IMR-90 (cell line): ENCODE measurements around the gene TOMM40L. TPM values are rescaled to one million over a fixed set of nuclear protein-coding genes. Genes with fewer than 3 reads are reported as not detected.

Source experiments
- ATAC-seq: fragments of 200-7000 bp; cut with Tn5 transposase; 2 replicates; pipeline ENCODE4 v1.9.1; 2020; ENCODE audit warnings: low read depth, mild to moderate bottlenecking, moderate library complexity
- BruUV-seq: library from RNA; stranded (reverse); fragments of 400-500 nt; replicated peaks from 2 replicates; lab custom pipeline; 2021; lab: Mats Ljungman, UMichigan
- CTCF ChIA-PET: fragments of 300-600 bp; formaldehyde crosslinking; extraction: SDS; loops from one replicate; lab custom pipeline; 2021; ENCODE audit warnings: antibody characterized with exemption; lab: Yijun Ruan, JAX
- POLR2A ChIA-PET: fragments of 300-600 bp; sonication (Branson Sonifier 250); formaldehyde crosslinking; loops from one replicate; lab custom pipeline; 2022; ENCODE audit warnings: antibody characterized with exemption; ENCODE audit not compliant: unreplicated experiment; lab: Charles Lee
- DNase-seq: peaks from one replicate; pipeline ENCODE4 v3.0.0; 2013
- H2AFZ ChIP-seq: replicated peaks from 2 replicates; pipeline ENCODE3; 2013; ENCODE audit warnings: low read length, mild to moderate bottlenecking; ENCODE audit not compliant: poor library complexity
- H2AK5ac ChIP-seq: 2 replicates; pipeline ENCODE4 v1.6.1; 2013; ENCODE audit warnings: low read depth, low read length, inconsistent platforms
- H2AK9ac ChIP-seq: replicated peaks from 2 replicates; pipeline ENCODE3; 2013; ENCODE audit warnings: mild to moderate bottlenecking, low read depth, low read length, moderate library complexity; ENCODE audit not compliant: poor library complexity
- H2BK120ac ChIP-seq: 2 replicates; pipeline ENCODE4 v1.6.1; 2013; ENCODE audit warnings: low read depth, low read length, inconsistent platforms
- H2BK15ac ChIP-seq: 3 replicates; pipeline ENCODE4 v1.6.1; 2013; ENCODE audit warnings: low read depth, low read length, inconsistent platforms
- H2BK20ac ChIP-seq: 2 replicates; pipeline ENCODE4 v1.6.1; 2013; ENCODE audit warnings: low read depth, mild to moderate bottlenecking, inconsistent platforms, low read length, moderate library complexity
- H2BK5ac ChIP-seq: 2 replicates; pipeline ENCODE4 v1.6.1; 2013; ENCODE audit warnings: mild to moderate bottlenecking, low read depth, low read length, inconsistent platforms; ENCODE audit not compliant: poor library complexity, severe bottlenecking
- H3K14ac ChIP-seq: replicated peaks from 2 replicates; pipeline ENCODE4 v1.6.1; 2013; ENCODE audit warnings: low read depth, low read length, inconsistent platforms
- H3K18ac ChIP-seq: 2 replicates; pipeline ENCODE4 v1.6.1; 2013; ENCODE audit warnings: low read depth, low read length, control low read depth
- H3K23ac ChIP-seq: 2 replicates; pipeline ENCODE4 v1.6.1; 2013; ENCODE audit warnings: low read depth, low read length, inconsistent platforms
- H3K27ac ChIP-seq: 2 replicates; pipeline ENCODE4 v1.5.1; 2013; ENCODE audit warnings: mild to moderate bottlenecking, control low read depth, low read length; ENCODE audit not compliant: insufficient read depth
- H3K27me3 ChIP-seq: 2 replicates; pipeline ENCODE4 v1.6.1; 2013; ENCODE audit warnings: low read length; ENCODE audit not compliant: control insufficient read depth, insufficient read depth
- H3K36me3 ChIP-seq: 2 replicates; pipeline ENCODE4 v1.6.1; 2013; ENCODE audit warnings: low read length, mixed read lengths; ENCODE audit not compliant: control insufficient read depth, insufficient read depth
- H3K4ac ChIP-seq: 2 replicates; pipeline ENCODE4 v1.6.1; 2013; ENCODE audit warnings: low read depth, low read length, inconsistent platforms
- H3K4me1 ChIP-seq: 2 replicates; pipeline ENCODE4 v1.6.1; 2013; ENCODE audit warnings: low read length, mixed read lengths; ENCODE audit not compliant: control insufficient read depth, insufficient read depth
- H3K4me2 ChIP-seq: 2 replicates; pipeline ENCODE4 v1.6.1; 2013; ENCODE audit warnings: low read depth, mild to moderate bottlenecking, control low read depth, low read length, moderate library complexity
- H3K4me3 ChIP-seq: 2 replicates; pipeline ENCODE4 v1.5.1; 2013; ENCODE audit warnings: low read depth, mild to moderate bottlenecking, control low read depth, low read length, moderate library complexity; ENCODE audit not compliant: insufficient read depth
- H3K56ac ChIP-seq: 2 replicates; pipeline ENCODE4 v1.6.1; 2013; ENCODE audit warnings: low read length, inconsistent platforms; ENCODE audit not compliant: insufficient read depth; ENCODE audit errors: extremely low read depth
- H3K79me1 ChIP-seq, 2 experiments: 2 replicates each; pipeline ENCODE4 v1.6.1; 2013; ENCODE audit warnings: low read length in 2 of 2, inconsistent platforms in 1 of 2, low read depth in 1 of 2
- H3K9ac ChIP-seq: 2 replicates; pipeline ENCODE4 v1.6.1; 2013; ENCODE audit warnings: low read depth, low read length, control low read depth
- H3K9me1 ChIP-seq: 2 replicates; pipeline ENCODE4 v1.6.1; 2013; ENCODE audit warnings: low read length, inconsistent platforms; ENCODE audit not compliant: insufficient read depth
- H3K9me3 ChIP-seq: 2 replicates; pipeline ENCODE4 v1.6.1; 2013; ENCODE audit warnings: low read length; ENCODE audit not compliant: control insufficient read depth, insufficient read depth
- H4K20me1 ChIP-seq: 2 replicates; pipeline ENCODE4 v1.6.1; 2013; ENCODE audit warnings: low read length, inconsistent platforms; ENCODE audit not compliant: insufficient read depth
- H4K5ac ChIP-seq: 2 replicates; pipeline ENCODE4 v1.6.1; 2013; ENCODE audit warnings: mild to moderate bottlenecking, low read depth, low read length, control low read depth
- H4K8ac ChIP-seq, 2 experiments: 2 replicates each; pipeline ENCODE4 v1.6.1; 2013; ENCODE audit warnings: low read depth in 2 of 2, low read length in 2 of 2, control low read depth in 1 of 2, inconsistent platforms in 1 of 2
- H4K91ac ChIP-seq: 2 replicates; pipeline ENCODE4 v1.6.1; 2013; ENCODE audit warnings: low read depth, low read length, inconsistent platforms; ENCODE audit not compliant: insufficient read depth
- BHLHE40 ChIP-seq: fragments of 150-350 bp; IDR thresholded peaks from 2 replicates; pipeline ENCODE4 v1.6.1; 2016; ENCODE audit warnings: mild to moderate bottlenecking, low read depth, low read length
- CHD1 ChIP-seq: IDR thresholded peaks from 2 replicates; pipeline ENCODE4 v1.6.1; 2012; ENCODE audit warnings: low read depth, low read length, improper control_type of control experiment
- FOS ChIP-seq: fragments of 150-350 bp; IDR thresholded peaks from 2 replicates; pipeline ENCODE4 v1.6.1; 2016; ENCODE audit warnings: low read depth, low read length
- MAFK ChIP-seq: IDR thresholded peaks from 2 replicates; pipeline ENCODE4 v1.6.1; 2012; ENCODE audit warnings: low read depth, low read length, improper control_type of control experiment
- MXI1 ChIP-seq: IDR thresholded peaks from 2 replicates; pipeline ENCODE4 v1.6.1; 2012; ENCODE audit warnings: low read depth, mild to moderate bottlenecking, low read length, moderate library complexity, borderline replicate concordance
- NFE2L2 ChIP-seq: fragments of 150-350 bp; IDR thresholded peaks from 2 replicates; pipeline ENCODE4 v1.6.1; 2016; ENCODE audit warnings: low read depth, mild to moderate bottlenecking, low read length
- POLR2A ChIP-seq: IDR thresholded peaks from 2 replicates; pipeline ENCODE4 v1.6.1; 2012; ENCODE audit warnings: mild to moderate bottlenecking, low read depth, low read length
- RAD21 ChIP-seq: IDR thresholded peaks from 2 replicates; pipeline ENCODE4 v1.6.1; 2012; ENCODE audit warnings: low read length, improper control_type of control experiment
- RCOR1 ChIP-seq: IDR thresholded peaks from 2 replicates; pipeline ENCODE4 v1.6.1; 2012; ENCODE audit warnings: mild to moderate bottlenecking, low read length, improper control_type of control experiment; ENCODE audit not compliant: insufficient replicate concordance
- RFX5 ChIP-seq: IDR thresholded peaks from 2 replicates; pipeline ENCODE4 v1.8.0; 2012; ENCODE audit warnings: low read depth, mild to moderate bottlenecking, low read length, moderate library complexity
- SMC3 ChIP-seq: fragments of 150-350 bp; IDR thresholded peaks from 2 replicates; pipeline ENCODE4 v1.6.1; 2016; ENCODE audit warnings: low read depth, mild to moderate bottlenecking, antibody characterized with exemption, low read length, moderate library complexity
- USF2 ChIP-seq: fragments of 150-350 bp; IDR thresholded peaks from 2 replicates; pipeline ENCODE4 v1.6.1; 2017; ENCODE audit warnings: mild to moderate bottlenecking, antibody characterized with exemption, low read length, low read depth
- WGBS, 2 experiments: methylation state at CpG; one replicate each; pipeline versions ENCODE4 v1.1.5 to v1.1.7; 2013; ENCODE audit warnings: missing lambda C conversion rate in 2 of 2; ENCODE audit not compliant: insufficient read length in 1 of 2; ENCODE audit errors: extremely low coverage in 2 of 2; 5-methylcytosine and 5-hydroxymethylcytosine counted together
- dilution Hi-C: fragments of 300-500 bp; cut with HindIII; formaldehyde crosslinking; loops from one replicate; pipeline ENCODE4 v1.14.3; 2018; ENCODE audit warnings: low sequenced_read_pairs; ENCODE audit not compliant: unreplicated experiment
- in situ Hi-C: fragments of 300-500 bp; cut with MboI; formaldehyde crosslinking; loops from 3 replicates; pipeline ENCODE4 v1.14.3; 2019; ENCODE audit warnings: low sequenced_read_pairs, inconsistent platforms, mixed read lengths
- intact Hi-C: fragments of 100-400 bp; cut with micrococcal nuclease; formaldehyde crosslinking; loops from 2 replicates; pipeline ENCODE4 v1.10.0; 2022
- microRNA-seq, 2 experiments: library from miRNA; stranded (forward) in 1 of 2; unstranded in 1 of 2; fragments of 10-50 nt in 1 of 2; fragments of <30 nt in 1 of 2; gene quantifications in 1 of 2; microRNA quantifications in 1 of 2; one replicate each; pipeline versions ENCODE3 to v1.1.0; 2013 to 2020; ENCODE audit not compliant: insufficient read depth in 1 of 2, insufficient read length in 1 of 2, unreplicated experiment in 1 of 2
- polyA plus RNA-seq, 3 experiments: library from polyadenylated mRNA; depleted of rRNA; stranded (reverse); fragments of >200 nt; gene quantifications; 2 replicates each; pipeline ENCODE4 v1.2.3, GENCODE V29; 2012; ENCODE audit warnings: low replicate concordance in 1 of 3
- total RNA-seq: library from RNA; depleted of rRNA; stranded (reverse); fragments of >200 nt; gene quantifications from 2 replicates; pipeline ENCODE4 v1.2.3, GENCODE V29; 2012; rRNA removed

TOMM40L gene
- total and polyA plus RNA-seq, 2 of the 4 experiments (the other 2 are of a cell fraction): 7.7 to 12.5 TPM

DNA sequence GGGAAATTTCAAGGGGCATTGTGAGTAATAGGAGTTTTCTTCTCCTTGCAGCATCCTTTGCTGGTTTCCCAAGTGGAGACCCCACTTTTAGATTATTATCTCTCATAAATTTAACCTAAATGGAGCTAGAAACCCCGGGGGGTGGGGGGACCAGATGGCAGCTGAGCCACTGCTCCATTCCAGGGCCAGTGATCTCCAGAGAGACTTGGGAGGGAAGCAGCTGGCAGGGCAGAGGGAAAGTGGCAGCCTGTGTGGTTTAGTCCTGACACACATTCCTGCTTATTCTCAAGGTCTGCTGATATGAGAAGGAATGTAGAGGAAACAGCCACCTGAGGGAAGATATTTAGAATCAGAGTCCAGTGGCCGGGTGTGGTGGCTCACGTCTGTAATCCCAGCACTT lies 49.0 kb downstream of the TOMM40L start:
- H2AK9ac ChIP-seq: no peak overlapping the region
- no peak overlapping the region for H3K9ac ChIP-seq
- H3K9me1 ChIP-seq: no peaks in the 10 kb centered on the region
- dilution Hi-C loops: no loop called here
- H2AK5ac ChIP-seq: no peak overlapping the region
- ChIA-PET POLR2A (no interaction called here), CTCF (interaction anchor here (0.6 kb wide), 1 partner anchor 11 kb away, joined by 3 read pairs; no protein-coding TSS in a partner anchor)
- no peak overlapping the region for H3K4me2 ChIP-seq
- H3K79me1 ChIP-seq: no peaks in the 10 kb centered on the region
- no peak overlapping the region for H2BK15ac ChIP-seq
- H2BK5ac ChIP-seq: no peak overlapping the region
- WGBS, 2 experiments: no CpG with 5 or more reads among the region's 3 CpGs
- no peak overlapping the region for H4K5ac ChIP-seq
- DNase-seq (no peak), ATAC-seq (no peak)
- no peak overlapping the region for H2BK20ac ChIP-seq
- no peak overlapping the region for H4K8ac ChIP-seq
- TF ChIP-seq SMC3: no peak
- no peak for TF ChIP-seq BHLHE40
- TF ChIP-seq RFX5: no peak
- no peak for TF ChIP-seq MXI1
- TF ChIP-seq RAD21: no peak
- TF ChIP-seq RCOR1: no peak
- no peak for TF ChIP-seq MAFK
- TF ChIP-seq FOS: no peak
- TF ChIP-seq POLR2A: no peak
- no peak for TF ChIP-seq NFE2L2
- TF ChIP-seq USF2: no peak
- TF ChIP-seq CHD1: no peak
- peaks cover 16% of the 10 kb centered on the region for H3K27me3 ChIP-seq
- H3K4me1 ChIP-seq: 0 out of 2 replicates have a peak, but pooled peaks cover 1% of the 10 kb centered on the region
- no peak overlapping the region for H3K27ac ChIP-seq
- no peak overlapping the region for H3K4ac ChIP-seq
- H3K14ac ChIP-seq: no peak overlapping the region
- no peaks in the 10 kb centered on the region for H4K20me1 ChIP-seq
- intact Hi-C loops: loop anchor here (5.0 kb wide), 1 partner anchor 38 kb away; the partner anchor contains the start of gene NR1I3
- H3K56ac ChIP-seq: no peak overlapping the region
- in situ Hi-C loops: no loop called here
- no peak overlapping the region for H3K4me3 ChIP-seq
- no peak overlapping the region for H2BK120ac ChIP-seq
- no peak overlapping the region for H3K23ac ChIP-seq
- no peak overlapping the region for H2AFZ ChIP-seq
- BruUV-seq: no TSS peak
- no peaks in the 10 kb centered on the region for H3K9me3 ChIP-seq
- no peak overlapping the region for H3K18ac ChIP-seq
- H3K36me3 ChIP-seq: no peaks in the 10 kb centered on the region
- no peak overlapping the region for H4K91ac ChIP-seq

Small RNA genes within 50 kb of the gene (microRNA-seq; reads per million reads assigned to microRNA genes)
- not detected for gene MIR5187 (ENCODE audit: unreplicated experiment)

Other genes with a start within 250 kb of the TOMM40L start
- 0.83 and 2.2 TPM in 2 replicates for gene F11R, start 204.9 kb upstream of the TOMM40L start, total RNA-seq
- gene F11R, start 204.9 kb upstream of the TOMM40L start, polyA plus RNA-seq (2012; rRNA removed): 0.47 and 0.79 TPM in 2 replicates
- gene TSTD1, start 187.1 kb upstream of the TOMM40L start, total RNA-seq: not detected in 2 replicates
- gene TSTD1, start 187.1 kb upstream of the TOMM40L start, polyA plus RNA-seq (2012; rRNA removed): 0.21 TPM in 1 of 2 replicates, not detected in the other
- gene USF1, start 180.1 kb upstream of the TOMM40L start, total RNA-seq: 62.2 and 78.9 TPM in 2 replicates
- gene USF1, start 180.1 kb upstream of the TOMM40L start, polyA plus RNA-seq (2012; rRNA removed): 34.6 and 37.1 TPM in 2 replicates
- not detected in 2 replicates for gene ARHGAP30, start 156.2 kb upstream of the TOMM40L start, total RNA-seq
- gene ARHGAP30, start 156.2 kb upstream of the TOMM40L start, polyA plus RNA-seq (2012; rRNA removed): 0.02 and 0.03 TPM in 2 replicates
- under 0.01 and 0.18 TPM in 2 replicates for gene NECTIN4, start 136.5 kb upstream of the TOMM40L start, total RNA-seq
- gene NECTIN4, start 136.5 kb upstream of the TOMM40L start, polyA plus RNA-seq (2012; rRNA removed): 0.13 and 0.24 TPM in 2 replicates
- gene KLHDC9, start 127.7 kb upstream of the TOMM40L start, total RNA-seq: 0.18 TPM in 1 of 2 replicates, not detected in the other
- 0.70 and 1.1 TPM in 2 replicates for gene KLHDC9, start 127.7 kb upstream of the TOMM40L start, polyA plus RNA-seq (2012; rRNA removed)
- gene PFDN2, start 108.0 kb upstream of the TOMM40L start, total RNA-seq: 62.4 and 166 TPM in 2 replicates
- 179 and 180 TPM in 2 replicates for gene PFDN2, start 108.0 kb upstream of the TOMM40L start, polyA plus RNA-seq (2012; rRNA removed)
- 22.8 TPM in 2 replicates for gene NIT1, start 108.0 kb upstream of the TOMM40L start, total RNA-seq
- gene NIT1, start 108.0 kb upstream of the TOMM40L start, polyA plus RNA-seq (2012; rRNA removed): 33.2 and 33.6 TPM in 2 replicates
- 35.3 and 47.9 TPM in 2 replicates for gene DEDD, start 93.4 kb upstream of the TOMM40L start, total RNA-seq
- 40.2 and 47.1 TPM in 2 replicates for gene DEDD, start 93.4 kb upstream of the TOMM40L start, polyA plus RNA-seq (2012; rRNA removed)
- 134 and 137 TPM in 2 replicates for gene UFC1, start 72.1 kb upstream of the TOMM40L start, total RNA-seq
- 113 and 140 TPM in 2 replicates for gene UFC1, start 72.1 kb upstream of the TOMM40L start, polyA plus RNA-seq (2012; rRNA removed)
- 3.3 and 6.3 TPM in 2 replicates for gene USP21, start 66.6 kb upstream of the TOMM40L start, total RNA-seq
- gene USP21, start 66.6 kb upstream of the TOMM40L start, polyA plus RNA-seq (2012; rRNA removed): 23.8 and 24.7 TPM in 2 replicates
- 6.1 TPM in 2 replicates for gene PPOX, start 59.6 kb upstream of the TOMM40L start, total RNA-seq
- 14.3 and 14.8 TPM in 2 replicates for gene PPOX, start 59.6 kb upstream of the TOMM40L start, polyA plus RNA-seq (2012; rRNA removed)
- 11.4 and 19.9 TPM in 2 replicates for gene B4GALT3, start 48.6 kb upstream of the TOMM40L start, total RNA-seq
- 36.0 and 41.5 TPM in 2 replicates for gene B4GALT3, start 48.6 kb upstream of the TOMM40L start, polyA plus RNA-seq (2012; rRNA removed)
- 0.28 and 0.72 TPM in 2 replicates for gene ADAMTS4, start 27.0 kb upstream of the TOMM40L start, total RNA-seq
- gene ADAMTS4, start 27.0 kb upstream of the TOMM40L start, polyA plus RNA-seq (2012; rRNA removed): 0.39 and 0.40 TPM in 2 replicates
- gene NDUFS2, start 23.7 kb upstream of the TOMM40L start, total RNA-seq: 85.5 and 122 TPM in 2 replicates
- gene NDUFS2, start 23.7 kb upstream of the TOMM40L start, polyA plus RNA-seq (2012; rRNA removed): 101 and 103 TPM in 2 replicates
- gene FCER1G, start 10.8 kb upstream of the TOMM40L start, total RNA-seq: not detected in 2 replicates
- gene FCER1G, start 10.8 kb upstream of the TOMM40L start, polyA plus RNA-seq (2012; rRNA removed): 0.44 and 0.57 TPM in 2 replicates
- gene APOA2, start 2.4 kb upstream of the TOMM40L start, total RNA-seq: not detected in 2 replicates
- not detected in 2 replicates for gene APOA2, start 2.4 kb upstream of the TOMM40L start, polyA plus RNA-seq (2012; rRNA removed)
- not detected in 2 replicates for gene NR1I3, start 12.1 kb downstream of the TOMM40L start, total RNA-seq
- not detected in 2 replicates for gene NR1I3, start 12.1 kb downstream of the TOMM40L start, polyA plus RNA-seq (2012; rRNA removed)
- not detected in 2 replicates for gene PCP4L1, start 32.7 kb downstream of the TOMM40L start, total RNA-seq
- not detected in 2 replicates for gene PCP4L1, start 32.7 kb downstream of the TOMM40L start, polyA plus RNA-seq (2012; rRNA removed)
- 0.18 and 0.28 TPM in 2 replicates for gene MPZ, start 83.9 kb downstream of the TOMM40L start, total RNA-seq
- gene MPZ, start 83.9 kb downstream of the TOMM40L start, polyA plus RNA-seq (2012; rRNA removed): 0.80 and 0.96 TPM in 2 replicates
- gene SDHC, start 88.3 kb downstream of the TOMM40L start, total RNA-seq: 36.1 and 158 TPM in 2 replicates
- gene SDHC, start 88.3 kb downstream of the TOMM40L start, polyA plus RNA-seq (2012; rRNA removed): 155 and 235 TPM in 2 replicates
- gene CFAP126, start 141.8 kb downstream of the TOMM40L start, total RNA-seq: not detected in 2 replicates
- not detected in 2 replicates for gene CFAP126, start 141.8 kb downstream of the TOMM40L start, polyA plus RNA-seq (2012; rRNA removed)